NOMO-1 treated with dmso at 0.1 percent for 144 hours (cell line): ENCODE data around the gene PKHD1.

ENCODE experiments used
- DNase-seq: peaks from one replicate; lab custom pipeline; 2025; ENCODE audit not compliant: unreplicated experiment; lab: John Stamatoyannopoulos, UW

Gene PKHD1

GRCh38 chr6:52087498-52087999 is at the start of gene PKHD1:
TSS of gene PKHD1 (minus strand) at chr6:52087613. CDS start at chr6:52084933, 2,680 bp downstream.
- DNase-seq, result no peak

DNA sequence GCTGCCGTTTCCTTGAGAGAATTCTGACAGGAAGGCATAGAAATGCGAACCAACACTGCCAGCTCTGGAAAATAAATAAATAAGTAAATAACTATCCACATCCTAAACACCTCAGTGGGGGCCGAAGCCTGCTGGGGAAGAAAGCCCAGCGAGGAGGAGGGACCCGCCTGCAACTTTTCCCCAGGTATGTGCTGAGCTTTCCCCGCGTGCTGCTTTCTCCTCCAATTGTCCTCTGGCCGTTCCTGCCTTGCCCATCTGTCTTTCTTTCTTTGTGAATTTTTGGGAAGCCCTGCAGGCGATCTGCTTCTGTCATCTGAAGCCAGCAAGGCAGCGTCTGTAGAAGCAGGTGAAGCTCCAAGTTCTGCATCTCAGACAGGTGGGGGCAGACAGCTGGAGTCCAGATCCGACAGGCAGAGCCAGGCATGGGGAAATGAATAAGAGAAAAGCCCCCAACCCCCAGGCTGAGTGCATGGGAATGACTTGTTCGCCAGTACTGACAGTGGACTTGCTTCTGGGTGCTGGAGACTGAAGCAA is 49.6 kb upstream of the PKHD1 start:
- DNase-seq, result no peak

DNA sequence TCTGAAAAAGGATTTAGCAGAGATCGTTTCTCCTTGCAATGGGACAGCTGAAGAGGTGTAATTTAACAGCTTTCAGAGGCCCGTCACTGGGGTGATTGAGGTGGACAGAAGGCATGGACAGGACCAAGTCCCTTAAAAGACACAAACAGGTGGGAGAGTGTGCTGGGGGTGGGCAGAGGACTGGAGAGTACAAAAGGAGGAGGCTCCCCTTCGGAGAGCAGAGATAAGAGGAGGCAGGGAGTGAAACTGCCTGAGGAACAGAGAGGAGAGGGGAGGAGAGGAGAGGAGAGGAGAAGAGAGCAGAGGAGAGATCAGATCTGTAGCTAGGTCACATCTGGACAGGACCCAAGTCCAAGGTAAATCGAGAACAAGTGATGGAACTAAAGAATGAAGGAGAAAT is 48.6 kb upstream of the PKHD1 start:
- no peak for DNase-seq

GRCh38 chr6:52135217-52135616 is 47.8 kb upstream of the PKHD1 start:
- no peak for DNase-seq

- no peak for DNase-seq
Measured at GRCh38 chr6:52134011-52134410, 46.6 kb upstream of the PKHD1 start.

DNA sequence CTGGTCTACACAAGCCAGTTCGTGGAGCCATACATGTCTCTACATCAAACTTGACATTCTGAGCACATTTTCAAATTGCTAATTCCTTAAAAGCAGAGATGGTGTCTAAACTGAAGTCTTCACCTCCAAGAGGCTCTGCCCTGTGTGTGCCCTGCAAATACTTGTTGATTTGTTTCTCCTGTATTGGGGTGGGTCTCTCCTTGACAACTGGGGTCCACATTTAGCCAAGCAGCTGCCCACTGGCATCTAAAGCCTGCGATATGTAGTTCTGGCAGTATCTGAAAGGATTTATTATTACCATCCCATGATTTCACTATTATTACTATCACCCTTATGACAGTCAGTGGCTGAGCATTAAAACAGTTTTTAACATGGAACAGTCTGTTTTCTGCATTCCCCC is 45.9 kb upstream of the PKHD1 start:
- no peak for DNase-seq

- no peak for DNase-seq
Measured at GRCh38 chr6:52132292-52132691, 44.9 kb upstream of the PKHD1 start.

DNA sequence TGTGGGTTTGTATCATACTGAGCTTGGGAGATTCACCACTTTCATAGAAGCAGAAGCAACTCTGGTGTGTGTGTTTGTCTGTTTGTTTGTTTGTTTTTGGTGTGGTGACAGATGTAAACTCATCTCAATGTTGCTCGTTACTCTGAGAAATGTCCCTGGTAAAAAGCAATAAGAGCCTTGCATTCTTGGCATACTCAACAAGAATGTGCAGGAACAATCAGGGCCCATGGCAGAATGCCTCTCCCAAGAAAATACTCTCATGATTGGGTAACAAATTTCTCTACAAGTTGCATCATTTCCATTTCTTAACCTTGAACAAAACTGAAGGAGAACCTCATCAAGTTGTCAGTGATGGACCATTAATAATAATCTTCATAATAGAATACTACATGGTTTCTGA is 43.0 kb upstream of the PKHD1 start:
- DNase-seq, result no peak

DNA sequence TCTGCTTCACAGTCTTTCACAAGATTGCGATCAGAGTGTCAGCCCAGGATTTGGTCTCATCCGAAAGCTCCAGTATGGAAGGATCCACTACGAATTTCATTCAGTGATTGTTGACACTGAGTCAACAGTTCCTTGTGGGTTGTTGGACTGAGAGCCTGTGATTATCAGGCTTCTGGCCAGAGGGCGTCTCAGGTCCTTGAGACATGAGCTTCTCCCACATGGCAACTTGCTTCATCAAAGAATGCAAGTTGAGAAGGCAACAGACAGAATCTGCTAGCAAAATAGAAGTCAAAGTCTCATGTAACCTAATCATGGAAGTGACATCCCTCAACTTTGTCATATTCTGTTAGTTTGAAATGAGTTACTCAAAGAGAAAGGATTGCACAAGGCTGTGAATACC is 40.5 kb upstream of the PKHD1 start:
- no peak for DNase-seq

GRCh38 chr6:52126231-52126630 is 38.8 kb upstream of the PKHD1 start:
- DNase-seq, result no peak

DNA sequence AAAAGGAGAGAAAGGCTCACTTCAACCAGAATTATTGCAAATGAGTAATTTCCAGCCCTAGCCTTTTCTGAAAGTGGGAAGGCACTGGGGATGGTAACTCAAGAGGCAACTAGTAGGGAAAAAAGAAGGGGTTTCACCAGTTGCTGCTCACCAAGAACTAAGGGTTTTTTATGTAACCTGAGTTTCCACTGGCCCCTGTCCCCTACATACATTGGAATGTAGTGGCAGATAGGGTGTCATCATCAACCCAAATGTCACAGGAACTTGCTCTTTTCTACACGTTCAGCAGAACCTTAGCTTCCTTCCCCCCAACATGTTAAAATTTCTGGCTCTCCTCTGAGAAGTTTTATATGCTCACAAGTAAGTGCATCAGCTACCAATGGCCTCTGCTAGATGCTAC is 38.2 kb upstream of the PKHD1 start:
- DNase-seq, result no peak

- DNase-seq, result no peak
Measured at GRCh38 chr6:52125139-52125538, 37.7 kb upstream of the PKHD1 start.

DNA sequence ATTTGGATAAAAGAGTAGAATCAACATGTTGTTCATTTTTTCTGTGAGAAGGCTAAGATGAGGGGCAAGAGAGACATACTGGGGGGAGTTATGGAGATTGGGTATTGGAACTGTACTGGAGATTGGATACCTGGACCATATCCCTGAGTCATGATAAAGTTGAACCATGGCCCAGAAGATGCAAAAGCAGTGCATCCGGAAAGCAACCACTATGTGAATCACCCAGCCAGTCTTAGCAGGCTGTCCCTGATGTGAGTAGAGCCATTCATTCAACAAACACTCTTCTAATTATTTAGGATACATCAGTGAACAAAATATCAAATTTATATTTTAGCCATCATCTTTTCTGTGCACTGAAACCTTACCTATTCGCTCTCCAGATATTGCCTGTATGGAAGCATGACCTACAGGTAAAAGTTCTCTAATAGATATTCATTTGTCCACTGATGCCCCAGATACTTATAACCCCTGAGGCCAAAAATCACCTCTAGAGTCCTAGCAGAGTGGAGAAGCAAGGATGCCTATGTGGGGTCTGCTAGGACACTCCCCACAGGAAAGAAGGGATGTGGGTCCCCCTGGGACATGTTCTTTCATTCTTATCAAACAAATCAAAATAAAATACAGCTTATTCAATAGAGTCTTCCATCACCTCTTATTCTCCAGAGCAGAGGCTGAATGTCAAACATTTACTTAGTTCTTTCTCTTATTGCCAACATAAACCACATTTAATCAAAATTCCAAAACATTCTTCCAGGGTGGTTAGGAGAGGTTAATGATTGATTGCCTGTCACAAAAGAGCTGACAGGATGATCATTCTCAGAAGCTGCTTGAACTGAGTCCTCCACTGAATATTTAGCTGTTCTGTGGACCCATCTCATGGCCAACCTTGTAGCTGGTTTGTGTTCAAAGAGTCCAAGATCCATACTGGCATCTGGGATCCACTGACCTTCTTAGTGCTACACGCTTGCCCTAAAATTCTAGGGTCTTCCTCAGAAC is 37.0 kb upstream of the PKHD1 start:
- no peak for DNase-seq

DNA sequence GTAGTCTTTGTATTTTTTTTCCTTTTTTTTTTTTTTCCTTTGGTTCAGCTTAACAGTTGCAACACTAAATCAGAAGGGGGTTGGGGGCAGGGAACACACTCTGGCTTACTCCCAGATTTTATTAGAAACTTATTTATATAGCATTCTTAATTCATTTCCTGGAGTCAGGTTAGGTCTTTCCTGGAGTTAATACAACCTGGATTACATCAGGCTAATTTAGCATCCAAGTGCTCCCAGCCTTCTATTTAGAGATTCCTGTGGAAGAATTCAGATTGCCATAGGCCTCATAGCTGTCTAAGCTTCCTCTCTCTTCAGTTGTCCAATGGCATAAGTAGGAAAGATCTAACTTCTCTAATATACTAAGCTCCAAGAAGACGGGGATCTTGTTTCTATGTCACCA is 35.8 kb upstream of the PKHD1 start:
- DNase-seq, result no peak

DNA sequence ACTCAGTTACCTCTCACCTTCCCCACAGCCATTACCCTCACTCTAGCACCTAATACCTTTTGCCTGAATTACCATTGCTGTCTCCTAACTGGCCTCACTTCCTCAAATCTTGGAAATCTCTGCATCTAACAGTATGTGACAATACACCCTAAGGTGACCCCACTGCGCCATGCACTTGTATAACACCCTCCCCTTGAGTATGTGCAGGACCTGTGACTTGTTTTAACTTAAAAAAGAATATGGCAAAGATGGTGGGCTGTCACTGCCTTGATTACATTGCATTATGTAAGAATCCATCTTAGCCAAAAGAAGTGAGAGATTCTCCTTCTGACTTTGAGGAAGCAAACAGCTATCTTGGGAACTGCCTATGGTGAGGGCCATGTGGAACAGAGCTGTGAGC is 29.9 kb upstream of the PKHD1 start:
- no peak for DNase-seq

DNA sequence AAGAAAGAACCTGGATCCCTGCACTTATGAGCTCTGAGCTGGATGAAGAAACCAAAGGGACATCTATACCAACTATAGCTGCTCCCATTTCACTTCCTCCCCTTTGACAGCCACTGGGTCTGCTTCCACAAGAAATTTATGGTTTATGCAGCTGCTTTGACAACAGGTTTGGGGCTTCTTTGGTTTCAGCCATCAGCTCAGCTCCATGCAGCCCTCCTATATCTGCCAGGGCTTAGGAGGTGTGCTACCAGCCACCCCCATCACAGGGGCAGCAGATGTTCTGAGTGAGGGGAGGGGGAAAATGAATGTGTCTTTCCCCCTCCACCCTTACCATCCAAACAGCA is 29.2 kb upstream of the PKHD1 start:
- no peak for DNase-seq

GRCh38 chr6:52115891-52116604 is 28.6 kb upstream of the PKHD1 start:
- DNase-seq, result no peak

DNA sequence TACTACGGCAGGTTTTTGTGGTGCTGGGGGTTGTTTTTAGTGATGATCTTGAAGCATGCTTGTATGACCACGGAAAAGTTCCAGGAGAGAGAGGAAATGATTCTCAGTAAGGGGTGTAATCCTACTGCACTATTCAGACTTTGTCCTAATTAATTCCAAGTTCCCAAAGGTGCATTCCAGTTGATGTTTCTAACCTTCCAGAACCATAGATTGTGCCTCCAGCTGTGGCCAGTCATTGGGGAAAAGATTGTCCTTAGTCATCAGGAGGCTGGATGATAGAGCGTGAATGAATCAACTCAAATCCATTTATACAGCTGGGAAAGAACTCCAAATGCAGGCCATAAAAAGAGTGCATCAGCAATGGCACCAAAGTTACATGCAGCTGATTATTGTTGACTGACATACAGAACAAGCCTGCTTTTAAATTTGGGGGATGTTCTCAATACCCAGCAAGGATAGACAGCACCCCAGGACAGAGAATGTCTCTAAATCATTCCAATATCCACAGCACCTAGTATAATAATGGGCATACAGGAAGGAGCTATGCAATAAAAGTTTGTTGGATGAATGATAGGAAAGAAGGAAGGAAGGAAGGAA is 27.8 kb upstream of the PKHD1 start:
- DNase-seq, result no peak

- DNase-seq, result no peak
Measured at GRCh38 chr6:52109171-52109571, 21.8 kb upstream of the PKHD1 start.

DNA sequence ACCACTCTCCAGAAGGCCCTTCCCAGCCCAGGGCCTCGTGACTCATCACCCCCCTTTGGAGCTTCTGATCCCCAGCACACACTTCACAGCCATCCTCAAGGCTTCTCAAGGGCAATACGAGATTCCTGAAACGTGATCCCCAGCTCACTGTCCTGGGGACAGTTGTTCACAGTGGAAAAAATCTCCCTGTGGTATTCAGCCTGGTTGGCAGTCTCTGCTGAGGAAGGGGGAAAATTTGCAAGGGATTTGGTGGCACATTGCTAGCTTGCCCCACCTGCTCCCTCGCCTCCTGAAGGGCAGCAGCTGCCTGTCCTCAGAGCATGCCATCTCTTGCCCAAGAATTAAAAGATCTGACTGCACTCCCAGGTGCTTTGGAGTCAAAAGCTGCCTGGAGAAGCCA is 20.7 kb upstream of the PKHD1 start:
- no peak for DNase-seq

- no peak for DNase-seq
Measured at GRCh38 chr6:52106994-52107393, 19.6 kb upstream of the PKHD1 start.
